HCT116 (cell line): ENCODE results near the gene HOXA11. TPM values are rescaled to one million over a fixed set of nuclear protein-coding genes. Genes with fewer than 3 reads are reported as not detected.

Experiments used
- ATAC-seq: fragments of 200-7000 bp; cut with Tn5 transposase; 2 replicates; pipeline ENCODE4 v1.9.1; 2020; ENCODE audit warnings: mild to moderate bottlenecking, moderate library complexity
- BruUV-seq: library from RNA; stranded (reverse); fragments of 400-500 nt; replicated peaks from 2 replicates; lab custom pipeline; 2021; lab: Mats Ljungman, UMichigan
- CTCF ChIA-PET: fragments of 300-600 bp; sonication (Branson Sonifier 250); formaldehyde crosslinking; loops from one replicate; lab custom pipeline; 2021; ENCODE audit warnings: antibody characterized with exemption; lab: Charles Lee
- POLR2A ChIA-PET: fragments of 300-600, 350-600 bp; sonication (Branson Sonifier 250); formaldehyde crosslinking; loops from one replicate; lab custom pipeline; 2021; ENCODE audit warnings: antibody characterized with exemption; lab: Charles Lee
- RAD21 ChIA-PET, 2 experiments: fragments of 300-600 bp; sonication (Branson Sonifier 250); formaldehyde crosslinking; loops; one replicate each; lab custom pipeline; 2023; ENCODE audit warnings: low total read pairs in 2 of 2; ENCODE audit not compliant: uncharacterized antibody in 2 of 2, unreplicated experiment in 2 of 2, low non-redundant PET in 1 of 2; lab: Charles Lee
- DNase-seq: peaks from one replicate; pipeline ENCODE4 v3.0.0-alpha.2; 2010; ENCODE audit warnings: low read depth, low spot score
- H2AFZ ChIP-seq: fragments of 200-600 bp; shearing (Covaris generic), sonication (generic); 2 replicates; pipeline ENCODE4 v1.6.1; 2017; ENCODE audit warnings: low read depth, mixed run types, mixed read lengths, antibody characterized with exemption, low read length; ENCODE audit not compliant: poor library complexity, severe bottlenecking
- H3K27ac ChIP-seq: 2 replicates; pipeline ENCODE4 v1.5.1; 2012; ENCODE audit warnings: low read depth, low read length
- H3K27me3 ChIP-seq: fragments of 200-600 bp; sonication (generic); 2 replicates; pipeline ENCODE4 v1.6.1; 2016; ENCODE audit warnings: mixed run types, low read length, mixed read lengths; ENCODE audit not compliant: insufficient read depth
- H3K36me3 ChIP-seq, 2 experiments: fragments of 200-500 bp in 1 of 2; fragments of 200-600 bp in 1 of 2; sonication (Bioruptor generic) in 1 of 2; sonication (generic) in 1 of 2; 2 replicates each; pipeline versions ENCODE4 v1.5.1 to v1.6.1; 2014 to 2016; ENCODE audit warnings: low read length in 2 of 2, inconsistent platforms in 1 of 2, mixed read lengths in 1 of 2, mixed run types in 1 of 2; ENCODE audit not compliant: insufficient read depth in 2 of 2, control insufficient read depth in 1 of 2
- H3K4me1 ChIP-seq, 2 experiments: fragments of 200-600 bp in 1 of 2; sonication (generic) in 1 of 2; 2 replicates each; pipeline versions ENCODE4 v1.5.1 to v1.6.1; 2012 to 2017; ENCODE audit warnings: low read length in 2 of 2, inconsistent platforms in 1 of 2, mild to moderate bottlenecking in 1 of 2, mixed read lengths in 1 of 2, mixed run types in 1 of 2, moderate library complexity in 1 of 2; ENCODE audit not compliant: insufficient read depth in 2 of 2, control insufficient read depth in 1 of 2
- H3K4me2 ChIP-seq: fragments of 200-600 bp; sonication (generic); 2 replicates; pipeline ENCODE4 v1.6.1; 2017; ENCODE audit warnings: mixed run types, low read length, mixed read lengths
- H3K4me3 ChIP-seq, 2 experiments: fragments of 200-600 bp in 1 of 2; sonication (generic) in 1 of 2; replicated peaks in 1 of 2; 2 replicates each; pipeline ENCODE4 v1.5.1; 2011 to 2016; ENCODE audit warnings: low read length in 2 of 2, control low read depth in 1 of 2, low read depth in 1 of 2, mild to moderate bottlenecking in 1 of 2, mixed read lengths in 1 of 2, mixed run types in 1 of 2
- H3K79me2 ChIP-seq: fragments of 200-600 bp; sonication (generic); 2 replicates; pipeline ENCODE4 v1.6.1; 2017; ENCODE audit warnings: mild to moderate bottlenecking, mixed run types, low read length, moderate library complexity, mixed read lengths; ENCODE audit not compliant: insufficient read depth
- H3K9ac ChIP-seq: fragments of 200-600 bp; sonication (generic); 2 replicates; pipeline ENCODE4 v1.6.1; 2016; ENCODE audit warnings: low read length, mixed read lengths
- H3K9me2 ChIP-seq: fragments of 200-600 bp; sonication (generic), shearing (Covaris generic); 2 replicates; pipeline ENCODE4 v1.6.1; 2017; ENCODE audit warnings: mixed run types, mild to moderate bottlenecking, moderate library complexity; ENCODE audit not compliant: insufficient read depth
- H3K9me3 ChIP-seq, 2 experiments: fragments of 200-500 bp in 1 of 2; fragments of 200-600 bp in 1 of 2; sonication (Bioruptor generic) in 1 of 2; sonication (generic) in 1 of 2; 2 replicates each; pipeline ENCODE4 v1.6.1; 2014 to 2017; ENCODE audit warnings: low read length in 2 of 2, mixed read lengths in 2 of 2, inconsistent platforms in 1 of 2, low read depth in 1 of 2, mild to moderate bottlenecking in 1 of 2, mixed run types in 1 of 2, moderate library complexity in 1 of 2; ENCODE audit not compliant: control insufficient read depth in 1 of 2, insufficient read depth in 1 of 2
- H4K20me1 ChIP-seq: fragments of 200-600 bp; sonication (generic), shearing (Covaris generic); 2 replicates; pipeline ENCODE4 v1.6.1; 2017; ENCODE audit warnings: mixed run types, mild to moderate bottlenecking, moderate library complexity; ENCODE audit not compliant: insufficient read depth
- CBX3 ChIP-seq: IDR thresholded peaks from 2 replicates; pipeline ENCODE4 v1.6.1; 2012; ENCODE audit warnings: low read depth
- CEBPB ChIP-seq: IDR thresholded peaks from 2 replicates; pipeline ENCODE4 v1.6.1; 2012; ENCODE audit warnings: low read depth
- EGR1 ChIP-seq: IDR thresholded peaks from 2 replicates; pipeline ENCODE4 v1.6.1; 2012; ENCODE audit warnings: low read depth
- EZH2 ChIP-seq: fragments of 200-600 bp; sonication (generic); IDR thresholded peaks from 2 replicates; pipeline ENCODE4 v1.6.1; 2017; ENCODE audit warnings: antibody characterized with exemption, mixed run types
- FOSL1 ChIP-seq: IDR thresholded peaks from 2 replicates; pipeline ENCODE4 v1.6.1; 2012; ENCODE audit warnings: low read depth
- JUND ChIP-seq: IDR thresholded peaks from 2 replicates; pipeline ENCODE4 v1.6.1; 2012
- POLR2A ChIP-seq: IDR thresholded peaks from 2 replicates; pipeline ENCODE4 v1.7.0; 2011; ENCODE audit warnings: borderline replicate concordance; ENCODE audit not compliant: insufficient read depth, insufficient read length; ENCODE audit errors: extremely low read depth
- SIN3A ChIP-seq: IDR thresholded peaks from 2 replicates; pipeline ENCODE4 v1.6.1; 2012; ENCODE audit warnings: low read depth
- SP1 ChIP-seq: IDR thresholded peaks from 2 replicates; pipeline ENCODE4 v1.6.1; 2012; ENCODE audit warnings: low read depth
- ZFX ChIP-seq: fragments of 450-650 bp; IDR thresholded peaks from 2 replicates; pipeline ENCODE4 v1.6.1; 2017
- ZNF274 ChIP-seq: fragments of 200-500 bp; sonication (Bioruptor generic); IDR thresholded peaks from 2 replicates; pipeline ENCODE4 v1.6.1; 2014; ENCODE audit warnings: mild to moderate bottlenecking, low read depth, low read length, inconsistent platforms
- intact Hi-C: fragments of 100-400 bp; cut with micrococcal nuclease; formaldehyde crosslinking; loops from 2 replicates; pipeline ENCODE4 v1.10.0; 2022
- total RNA-seq: library from RNA; stranded (reverse); gene quantifications from one replicate; pipeline ENCODE4 v1.2.1, GENCODE V29; 2021; ENCODE audit not compliant: unreplicated experiment
- TF ChIP-seq, protein P1 (sequence below): IDR thresholded peaks from 2 replicates; pipeline ENCODE4 v1.6.1; 2012
- TF ChIP-seq, protein P2 (sequence below): IDR thresholded peaks from 2 replicates; pipeline ENCODE4 v1.6.1; 2012; ENCODE audit warnings: low read depth
- TF ChIP-seq, protein P3 (sequence below), 3 experiments: fragments of 200-600 bp in 1 of 3; sonication (generic) in 1 of 3; IDR thresholded peaks in 2 of 3; conservative IDR thresholded peaks in 1 of 3; 2 replicates each; pipeline ENCODE4 v1.5.1; 2012 to 2017; ENCODE audit warnings: low read depth in 2 of 3, low read length in 2 of 3, antibody characterized with exemption in 1 of 3, borderline replicate concordance in 1 of 3, control low read depth in 1 of 3, mild to moderate bottlenecking in 1 of 3, mixed read lengths in 1 of 3, mixed run types in 1 of 3, moderate library complexity in 1 of 3; ENCODE audit not compliant: insufficient read depth in 1 of 3

HOXA11 gene
- total RNA-seq, 1 experiment from 2014 or later: 6.8 TPM

DNA sequence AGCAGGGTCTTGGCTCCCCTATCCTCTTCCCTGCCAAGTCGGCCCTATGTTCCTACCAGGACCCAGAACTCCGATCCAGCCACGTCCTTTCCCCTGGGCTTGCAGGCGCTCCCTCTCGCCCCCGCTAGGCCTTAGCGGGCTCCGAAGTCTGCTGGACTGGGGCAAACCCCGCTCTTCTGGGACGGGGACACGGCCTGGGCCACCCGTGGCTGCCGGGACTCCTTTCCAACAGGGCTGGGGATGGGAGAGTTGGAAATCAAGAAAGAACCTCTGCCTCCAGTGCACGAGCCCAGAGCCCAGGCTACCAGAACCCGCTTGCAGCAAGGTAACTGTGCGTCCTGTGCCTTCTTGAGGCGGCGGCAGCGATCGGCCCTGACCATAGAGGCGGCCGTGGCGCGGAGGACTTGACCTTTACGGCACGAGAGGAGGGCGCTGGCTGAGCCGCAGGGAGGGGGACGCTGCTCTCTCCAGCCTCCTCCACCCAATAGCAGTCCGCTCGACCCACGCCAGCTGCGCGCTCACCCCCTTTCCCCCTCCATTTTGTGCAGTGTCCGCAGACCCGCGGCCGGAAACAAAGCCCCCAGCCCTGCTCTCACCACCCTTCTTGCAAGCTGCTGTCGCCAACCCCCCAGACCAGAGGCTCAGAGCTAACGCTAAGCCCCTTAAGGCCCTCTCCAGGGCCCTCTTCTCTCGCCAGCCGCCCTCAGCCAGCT is 7.0 kb upstream of the HOXA11 start:
- Histone ChIP-seq H3K4me3 (no peak overlapping the region), H3K4me2 (no peak overlapping the region), H3K27ac (no peak overlapping the region), H2AFZ (no peak overlapping the region), H3K4me1 (no peaks in the 10 kb centered on the region), H3K9me3 (no peaks in the 10 kb centered on the region), H3K27me3 (no peaks in the 10 kb centered on the region), H3K79me2 (no peaks in the 10 kb centered on the region), H4K20me1 (no peaks in the 10 kb centered on the region), H3K9me2 (no peaks in the 10 kb centered on the region), H3K9ac (no peak overlapping the region), H3K36me3 (no peaks in the 10 kb centered on the region)
- intact Hi-C loops: loop anchor here (10.0 kb wide), 2 partner anchors 553 to 1433 kb away; partner anchors contain the start of gene TAX1BP1
- no peak for DNase-seq
- ChIA-PET RAD21 (no interaction called here), CTCF (interaction anchor here (0.9 kb wide), 1 partner anchor 12 kb away, joined by 3 read pairs; no protein-coding TSS in a partner anchor), POLR2A (no interaction called here)
- no peak for TF ChIP-seq POLR2A
- no peak for TF ChIP-seq SIN3A
- TF ChIP-seq ZFX: no peak
- TF ChIP-seq, protein P1, sequence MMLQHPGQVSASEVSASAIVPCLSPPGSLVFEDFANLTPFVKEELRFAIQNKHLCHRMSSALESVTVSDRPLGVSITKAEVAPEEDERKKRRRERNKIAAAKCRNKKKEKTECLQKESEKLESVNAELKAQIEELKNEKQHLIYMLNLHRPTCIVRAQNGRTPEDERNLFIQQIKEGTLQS: no peak
- no peak for TF ChIP-seq EZH2
- TF ChIP-seq ZNF274: no peak
- no peak for TF ChIP-seq JUND
- BruUV-seq: no TSS peak
- ATAC-seq: no peak

DNA sequence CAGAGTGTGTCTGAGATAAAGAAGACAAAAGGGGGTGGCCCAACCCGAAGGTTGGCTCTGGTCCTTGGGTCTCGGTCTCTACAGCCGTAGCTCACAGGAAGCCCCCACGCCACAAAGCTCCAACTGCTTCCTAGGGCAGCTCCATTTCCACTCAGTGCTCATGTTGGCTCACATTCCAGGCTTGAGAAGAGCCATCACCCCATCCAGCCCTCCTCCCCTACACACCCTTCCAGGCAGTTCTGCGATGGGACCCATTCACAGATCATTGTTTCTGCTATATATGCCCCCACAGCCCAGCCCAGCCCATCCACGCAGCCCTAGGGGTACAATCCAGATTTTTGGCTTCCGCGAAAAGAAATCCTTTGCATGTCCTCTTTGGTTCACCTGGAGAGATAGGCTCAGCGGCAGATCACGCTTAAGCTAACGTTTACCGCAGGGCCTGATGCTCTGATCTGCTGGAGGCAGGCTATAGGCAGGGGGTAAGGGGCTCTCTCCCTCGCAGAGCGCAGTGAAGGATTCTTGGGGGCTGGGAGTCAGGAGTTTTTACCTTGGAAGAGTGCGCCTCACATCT is 6.2 kb upstream of the HOXA11 start:
- Histone ChIP-seq H4K20me1 (no peaks in the 10 kb centered on the region), H3K27me3 (no peaks in the 10 kb centered on the region), H3K4me3 (no peak overlapping the region), H3K27ac (no peak overlapping the region), H3K4me2 (no peak overlapping the region), H3K79me2 (no peaks in the 10 kb centered on the region), H2AFZ (no peak overlapping the region), H3K9me3 (no peaks in the 10 kb centered on the region), H3K4me1 (no peaks in the 10 kb centered on the region), H3K9ac (no peak overlapping the region), H3K36me3 (no peaks in the 10 kb centered on the region), H3K9me2 (no peaks in the 10 kb centered on the region)
- ATAC-seq (no peak), DNase-seq (no peak)
- RAD21 ChIA-PET: no interaction called here
- POLR2A ChIA-PET: no interaction called here
- CTCF ChIA-PET: interaction anchor here (2.2 kb wide), 1 partner anchor 12 kb away, joined by 9 read pairs; no protein-coding TSS in a partner anchor
- no TSS peak for BruUV-seq
- intact Hi-C loops: loop anchor here (10.0 kb wide), 2 partner anchors 554 to 1434 kb away; partner anchors contain the start of gene TAX1BP1
- TF ChIP-seq, protein P2, sequence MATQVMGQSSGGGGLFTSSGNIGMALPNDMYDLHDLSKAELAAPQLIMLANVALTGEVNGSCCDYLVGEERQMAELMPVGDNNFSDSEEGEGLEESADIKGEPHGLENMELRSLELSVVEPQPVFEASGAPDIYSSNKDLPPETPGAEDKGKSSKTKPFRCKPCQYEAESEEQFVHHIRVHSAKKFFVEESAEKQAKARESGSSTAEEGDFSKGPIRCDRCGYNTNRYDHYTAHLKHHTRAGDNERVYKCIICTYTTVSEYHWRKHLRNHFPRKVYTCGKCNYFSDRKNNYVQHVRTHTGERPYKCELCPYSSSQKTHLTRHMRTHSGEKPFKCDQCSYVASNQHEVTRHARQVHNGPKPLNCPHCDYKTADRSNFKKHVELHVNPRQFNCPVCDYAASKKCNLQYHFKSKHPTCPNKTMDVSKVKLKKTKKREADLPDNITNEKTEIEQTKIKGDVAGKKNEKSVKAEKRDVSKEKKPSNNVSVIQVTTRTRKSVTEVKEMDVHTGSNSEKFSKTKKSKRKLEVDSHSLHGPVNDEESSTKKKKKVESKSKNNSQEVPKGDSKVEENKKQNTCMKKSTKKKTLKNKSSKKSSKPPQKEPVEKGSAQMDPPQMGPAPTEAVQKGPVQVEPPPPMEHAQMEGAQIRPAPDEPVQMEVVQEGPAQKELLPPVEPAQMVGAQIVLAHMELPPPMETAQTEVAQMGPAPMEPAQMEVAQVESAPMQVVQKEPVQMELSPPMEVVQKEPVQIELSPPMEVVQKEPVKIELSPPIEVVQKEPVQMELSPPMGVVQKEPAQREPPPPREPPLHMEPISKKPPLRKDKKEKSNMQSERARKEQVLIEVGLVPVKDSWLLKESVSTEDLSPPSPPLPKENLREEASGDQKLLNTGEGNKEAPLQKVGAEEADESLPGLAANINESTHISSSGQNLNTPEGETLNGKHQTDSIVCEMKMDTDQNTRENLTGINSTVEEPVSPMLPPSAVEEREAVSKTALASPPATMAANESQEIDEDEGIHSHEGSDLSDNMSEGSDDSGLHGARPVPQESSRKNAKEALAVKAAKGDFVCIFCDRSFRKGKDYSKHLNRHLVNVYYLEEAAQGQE: no peak
- TF ChIP-seq, protein P3, sequence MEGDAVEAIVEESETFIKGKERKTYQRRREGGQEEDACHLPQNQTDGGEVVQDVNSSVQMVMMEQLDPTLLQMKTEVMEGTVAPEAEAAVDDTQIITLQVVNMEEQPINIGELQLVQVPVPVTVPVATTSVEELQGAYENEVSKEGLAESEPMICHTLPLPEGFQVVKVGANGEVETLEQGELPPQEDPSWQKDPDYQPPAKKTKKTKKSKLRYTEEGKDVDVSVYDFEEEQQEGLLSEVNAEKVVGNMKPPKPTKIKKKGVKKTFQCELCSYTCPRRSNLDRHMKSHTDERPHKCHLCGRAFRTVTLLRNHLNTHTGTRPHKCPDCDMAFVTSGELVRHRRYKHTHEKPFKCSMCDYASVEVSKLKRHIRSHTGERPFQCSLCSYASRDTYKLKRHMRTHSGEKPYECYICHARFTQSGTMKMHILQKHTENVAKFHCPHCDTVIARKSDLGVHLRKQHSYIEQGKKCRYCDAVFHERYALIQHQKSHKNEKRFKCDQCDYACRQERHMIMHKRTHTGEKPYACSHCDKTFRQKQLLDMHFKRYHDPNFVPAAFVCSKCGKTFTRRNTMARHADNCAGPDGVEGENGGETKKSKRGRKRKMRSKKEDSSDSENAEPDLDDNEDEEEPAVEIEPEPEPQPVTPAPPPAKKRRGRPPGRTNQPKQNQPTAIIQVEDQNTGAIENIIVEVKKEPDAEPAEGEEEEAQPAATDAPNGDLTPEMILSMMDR (IDR thresholded peaks at IDR 0.05 in 2 of 3, conservative IDR thresholded peaks at IDR 0.05 in 1 of 3; ENCODE audit: borderline replicate concordance in 1 of 3, insufficient read depth in 1 of 3, low read depth in 2 of 3, low read length in 2 of 3): no peak
- TF ChIP-seq SIN3A (no peak), ZFX (no peak), FOSL1 (no peak), EZH2 (no peak), POLR2A (no peak), CBX3 (no peak), SP1 (no peak), CEBPB (no peak), EGR1 (no peak)
